CD4-positive, alpha-beta T cell treated with Interferon gamma for 1 hour (primary cell): ENCODE data around the gene SOX6.

Experiments
- DNase-seq: peaks from one replicate; pipeline ENCODE4 v3.0.0-alpha.2; 2020

The SOX6 gene

GRCh38 chr11:16262645-16262955, 93.7 kb downstream of the SOX6 start:
- no peak for DNase-seq

- no peak for DNase-seq
Measured at GRCh38 chr11:16261836-16262644, 94.3 kb downstream of the SOX6 start.

- no peak for DNase-seq
Measured at GRCh38 chr11:16252373-16252772, 104.0 kb downstream of the SOX6 start.

- DNase-seq = no peak
Measured at GRCh38 chr11:16248248-16248647, 108.1 kb downstream of the SOX6 start.

GRCh38 chr11:16242806-16243205, 113.5 kb downstream of the SOX6 start:
- DNase-seq = no peak

- no peak for DNase-seq
Measured at GRCh38 chr11:16240687-16241086, 115.7 kb downstream of the SOX6 start.

GRCh38 chr11:16239141-16240105, 116.9 kb downstream of the SOX6 start:
- no peak for DNase-seq

- no peak for DNase-seq
Measured at GRCh38 chr11:16226245-16226644, 130.1 kb downstream of the SOX6 start.

- DNase-seq = no peak
Measured at GRCh38 chr11:16225623-16226022, 130.7 kb downstream of the SOX6 start.

GRCh38 chr11:16223558-16223957, 132.8 kb downstream of the SOX6 start:
- DNase-seq = no peak

- DNase-seq = no peak
Measured at GRCh38 chr11:16217631-16218030, 138.7 kb downstream of the SOX6 start.

- DNase-seq = no peak
Measured at GRCh38 chr11:16216831-16217230, 139.5 kb downstream of the SOX6 start.

GRCh38 chr11:16215352-16215751, 141.0 kb downstream of the SOX6 start:
- no peak for DNase-seq

- DNase-seq = no peak
Measured at GRCh38 chr11:16211407-16211806, 144.9 kb downstream of the SOX6 start.

GRCh38 chr11:16204261-16204660, 152.1 kb downstream of the SOX6 start:
- no peak for DNase-seq

- DNase-seq = no peak
Measured at GRCh38 chr11:16195651-16196050, 160.7 kb downstream of the SOX6 start.

GRCh38 chr11:16194566-16194965, 161.8 kb downstream of the SOX6 start:
- no peak for DNase-seq

- no peak for DNase-seq
Measured at GRCh38 chr11:16193897-16194381, 162.4 kb downstream of the SOX6 start.

- DNase-seq = no peak
Measured at GRCh38 chr11:16191868-16192240, 164.5 kb downstream of the SOX6 start.

- no peak for DNase-seq
Measured at GRCh38 chr11:16191212-16191867, 165.0 kb downstream of the SOX6 start.

GRCh38 chr11:16186680-16187079, 169.7 kb downstream of the SOX6 start:
- no peak for DNase-seq

- DNase-seq = no peak
Measured at GRCh38 chr11:16185042-16185441, 171.3 kb downstream of the SOX6 start.

- DNase-seq = no peak
Measured at GRCh38 chr11:16184588-16184987, 171.8 kb downstream of the SOX6 start.
